Glutamatergic neuron (in vitro differentiated cells): ENCODE data around the gene PSORS1C1. TPM values are rescaled to one million over a fixed set of nuclear protein-coding genes. Genes with fewer than 3 reads are reported as not detected.
A peak's percentile ranks its signal among the peaks of the same experiment; 100 is the strongest.
"Not testable (repeated sequence)": the region's sequence is repeated elsewhere in the genome, so short reads cannot be mapped to it uniquely, and the experiment has no call there.

ENCODE experiments used
- DNase-seq: peaks from one replicate; pipeline ENCODE4 v3.0.0; 2022
- H3K27ac Mint-ChIP-seq: one replicate; pipeline ENCODE4 v1.8.0; 2020; ENCODE audit warnings: mild to moderate bottlenecking, mixed read lengths, inconsistent platforms; ENCODE audit not compliant: unreplicated experiment
- H3K27me3 Mint-ChIP-seq: one replicate; pipeline ENCODE4 v1.8.0; 2020; ENCODE audit warnings: mild to moderate bottlenecking, moderate library complexity, mixed read lengths, inconsistent platforms; ENCODE audit not compliant: unreplicated experiment
- H3K36me3 Mint-ChIP-seq: one replicate; pipeline ENCODE4 v1.8.0; 2020; ENCODE audit warnings: mild to moderate bottlenecking, mixed read lengths, inconsistent platforms; ENCODE audit not compliant: unreplicated experiment
- H3K4me1 Mint-ChIP-seq: one replicate; pipeline ENCODE4 v1.8.0; 2020; ENCODE audit warnings: mild to moderate bottlenecking, low read depth, mixed read lengths, inconsistent platforms; ENCODE audit not compliant: unreplicated experiment
- H3K4me3 Mint-ChIP-seq: one replicate; pipeline ENCODE4 v1.8.0; 2020; ENCODE audit warnings: mild to moderate bottlenecking, mixed read lengths, inconsistent platforms; ENCODE audit not compliant: unreplicated experiment
- H3K9me3 Mint-ChIP-seq: one replicate; pipeline ENCODE4 v1.8.0; 2020; ENCODE audit warnings: mild to moderate bottlenecking, moderate library complexity, mixed read lengths, inconsistent platforms; ENCODE audit not compliant: unreplicated experiment
- total RNA-seq: library from RNA; stranded (reverse); fragmentation: NEBNext Ultra II Directional; extraction: Animal tissue kit (Norgen Biotek cat#: 25700); gene quantifications from one replicate; pipeline ENCODE4 v1.2.1, GENCODE V29; 2021; ENCODE audit not compliant: unreplicated experiment
- TF ChIP-seq, protein P1 (sequence below): fragments of 200-600 bp; sonication (generic); IDR thresholded peaks from one replicate; pipeline ENCODE4 v1.5.0; 2021; ENCODE audit not compliant: partially characterized antibody, unreplicated experiment

The PSORS1C1 gene
- total RNA-seq, 1 donor from 2014 or later: not detected

DNA sequence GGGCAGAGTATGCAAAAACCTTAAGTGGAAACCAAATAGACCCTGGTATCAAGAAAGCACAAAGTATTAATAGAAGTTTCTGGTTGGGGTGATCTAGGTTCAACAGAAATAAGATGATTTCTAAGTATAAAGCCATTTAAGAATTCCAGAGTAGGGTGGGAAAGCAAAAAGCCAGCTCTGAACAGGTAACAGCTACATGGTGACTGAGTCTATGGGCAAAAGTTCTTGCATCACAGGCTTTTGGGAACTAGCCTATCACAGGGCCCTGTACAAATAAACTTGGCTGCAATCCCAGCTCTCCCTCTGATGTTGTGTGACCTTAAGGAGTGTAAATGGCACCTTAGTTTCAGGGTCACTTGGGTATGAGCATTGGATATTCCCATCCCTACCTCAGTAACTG lies 49.3 kb downstream of the PSORS1C1 start:
- peaks cover 14% of the 10 kb centered on the region for H3K4me1 Mint-ChIP-seq
- no peak overlapping the region for H3K4me3 Mint-ChIP-seq
- no peaks in the 10 kb centered on the region for H3K27me3 Mint-ChIP-seq
- H3K9me3 Mint-ChIP-seq: peaks cover 4% of the 10 kb centered on the region
- DNase-seq: no peak
- no peaks in the 10 kb centered on the region for H3K36me3 Mint-ChIP-seq
- TF ChIP-seq, protein P1, sequence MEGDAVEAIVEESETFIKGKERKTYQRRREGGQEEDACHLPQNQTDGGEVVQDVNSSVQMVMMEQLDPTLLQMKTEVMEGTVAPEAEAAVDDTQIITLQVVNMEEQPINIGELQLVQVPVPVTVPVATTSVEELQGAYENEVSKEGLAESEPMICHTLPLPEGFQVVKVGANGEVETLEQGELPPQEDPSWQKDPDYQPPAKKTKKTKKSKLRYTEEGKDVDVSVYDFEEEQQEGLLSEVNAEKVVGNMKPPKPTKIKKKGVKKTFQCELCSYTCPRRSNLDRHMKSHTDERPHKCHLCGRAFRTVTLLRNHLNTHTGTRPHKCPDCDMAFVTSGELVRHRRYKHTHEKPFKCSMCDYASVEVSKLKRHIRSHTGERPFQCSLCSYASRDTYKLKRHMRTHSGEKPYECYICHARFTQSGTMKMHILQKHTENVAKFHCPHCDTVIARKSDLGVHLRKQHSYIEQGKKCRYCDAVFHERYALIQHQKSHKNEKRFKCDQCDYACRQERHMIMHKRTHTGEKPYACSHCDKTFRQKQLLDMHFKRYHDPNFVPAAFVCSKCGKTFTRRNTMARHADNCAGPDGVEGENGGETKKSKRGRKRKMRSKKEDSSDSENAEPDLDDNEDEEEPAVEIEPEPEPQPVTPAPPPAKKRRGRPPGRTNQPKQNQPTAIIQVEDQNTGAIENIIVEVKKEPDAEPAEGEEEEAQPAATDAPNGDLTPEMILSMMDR: no peak
- no peak overlapping the region for H3K27ac Mint-ChIP-seq

DNA sequence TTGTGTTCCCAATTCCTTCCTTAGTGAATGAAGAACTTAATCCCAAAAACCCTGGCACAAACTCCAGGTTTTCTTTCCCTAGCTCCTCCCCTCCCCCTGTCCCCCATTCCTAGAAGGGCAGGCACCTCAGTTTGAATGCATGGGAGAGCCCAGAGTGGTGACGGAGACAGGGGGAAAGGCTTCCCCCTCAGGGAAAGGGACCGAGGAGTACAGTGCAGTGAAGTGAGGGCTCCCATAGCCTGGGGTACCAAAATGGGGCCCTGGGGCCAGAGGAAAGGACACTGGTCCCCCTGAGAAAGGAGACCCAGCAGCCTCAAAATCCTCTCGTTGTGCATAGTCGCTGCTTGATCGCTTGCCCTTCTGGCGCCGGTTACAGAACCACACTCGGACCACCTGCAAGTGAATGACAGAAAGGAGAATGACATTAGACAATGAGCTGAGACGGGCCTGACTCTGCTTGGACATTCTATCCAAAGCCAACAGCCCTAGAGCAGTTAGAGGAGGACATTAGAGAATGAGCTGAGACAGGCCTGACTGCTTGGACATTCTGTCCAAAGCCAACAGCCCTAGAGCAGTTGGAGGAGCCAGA lies 50.0 kb downstream of the PSORS1C1 start:
- Mint-ChIP-seq H3K27ac (peak overlapping the region; percentile 44), H3K4me1 (peaks cover 13% of the 10 kb centered on the region), H3K4me3 (peak overlapping the region; percentile 15)
- H3K9me3 Mint-ChIP-seq, H3K27me3 Mint-ChIP-seq, H3K36me3 Mint-ChIP-seq, DNase-seq: not testable (repeated sequence)

DNA sequence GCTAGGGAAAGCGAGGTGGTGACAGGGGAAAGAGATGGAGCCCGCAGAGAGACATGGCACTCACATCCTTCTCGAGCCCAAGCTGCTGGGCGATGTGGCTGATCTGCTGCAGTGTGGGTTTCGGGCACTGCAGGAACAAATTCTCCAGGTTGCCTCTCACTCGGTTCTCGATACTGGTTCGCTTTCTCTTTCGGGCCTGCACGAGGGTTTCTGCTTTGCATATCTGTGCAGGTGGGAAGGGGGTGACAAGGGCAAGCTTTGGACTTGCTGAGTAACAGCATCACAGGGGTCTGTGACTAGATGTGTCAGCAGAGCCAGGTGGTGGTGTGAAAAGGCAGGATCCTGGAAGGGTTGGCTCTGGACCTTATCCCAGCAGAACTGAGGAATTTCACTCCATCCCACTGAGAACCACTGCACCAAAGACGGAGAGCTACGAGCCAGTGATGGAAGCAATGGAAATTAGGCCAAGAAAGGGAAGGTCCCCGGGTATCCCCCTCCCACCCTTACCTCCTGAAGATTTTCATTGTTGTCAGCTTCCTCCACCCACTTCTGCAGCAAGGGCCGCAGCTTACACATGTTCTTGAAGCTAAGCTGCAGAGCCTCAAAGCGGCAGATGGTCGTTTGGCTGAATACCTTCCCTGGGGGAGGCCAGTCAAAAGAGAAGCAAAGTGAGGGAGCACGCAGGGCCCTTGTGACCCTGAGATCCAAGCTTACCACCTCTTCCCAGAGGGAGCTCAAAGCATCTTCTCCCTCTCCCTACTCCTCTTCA lies 50.6 kb downstream of the PSORS1C1 start:
- Mint-ChIP-seq H3K4me1 (peaks cover 13% of the 10 kb centered on the region), H3K4me3 (peak overlapping the region; percentile 54), H3K27ac (peak overlapping the region; percentile 13)
- not testable (repeated sequence) for DNase-seq, H3K9me3 Mint-ChIP-seq, H3K27me3 Mint-ChIP-seq, H3K36me3 Mint-ChIP-seq

DNA sequence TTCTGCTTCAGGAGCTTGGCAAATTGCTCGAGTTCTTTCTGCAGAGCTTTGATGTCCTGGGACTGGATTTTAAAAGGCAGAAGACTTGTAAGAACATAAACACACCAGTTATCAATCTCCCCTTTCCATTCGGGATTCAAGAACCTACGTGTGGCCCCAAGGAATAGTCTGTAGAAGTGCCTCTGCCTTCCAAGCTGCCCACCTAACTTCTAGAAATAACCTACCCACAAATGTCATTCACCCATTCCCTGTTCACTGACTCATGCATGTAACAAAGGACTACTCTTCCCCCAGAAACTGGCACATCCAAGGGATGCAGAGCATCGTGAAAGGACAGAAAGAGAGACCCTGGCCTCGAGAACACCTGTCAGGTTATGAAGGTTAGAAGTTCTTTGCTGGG lies 51.4 kb downstream of the PSORS1C1 start:
- TF ChIP-seq, protein P1: no peak
- Mint-ChIP-seq H3K9me3 (peaks cover 5% of the 10 kb centered on the region), H3K36me3 (peaks cover 4% of the 10 kb centered on the region), H3K27me3 (peaks cover 3% of the 10 kb centered on the region), H3K4me3 (peak overlapping the region; percentile 24), H3K4me1 (peaks cover 13% of the 10 kb centered on the region), H3K27ac (no peak overlapping the region)
- DNase-seq: no peak

DNA sequence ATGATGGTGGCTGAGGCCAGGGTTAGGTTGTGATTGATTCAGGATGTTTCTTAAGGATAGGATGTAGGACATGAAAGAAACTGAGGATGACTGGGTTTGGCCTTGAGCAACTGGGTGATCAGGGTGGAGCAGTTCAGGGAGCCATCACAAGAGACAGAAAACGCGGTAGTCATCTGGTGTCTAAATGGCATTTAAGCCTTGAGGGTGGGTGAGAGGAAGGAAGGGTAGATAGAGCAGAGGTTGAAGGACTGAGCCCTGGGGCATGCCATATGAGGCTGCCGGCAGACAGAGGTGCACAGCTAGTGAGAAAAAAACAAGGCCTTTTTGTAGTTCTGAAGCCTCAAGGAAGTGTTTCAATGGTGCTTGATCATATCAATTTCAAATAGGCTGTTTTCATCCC lies 54.0 kb downstream of the PSORS1C1 start:
- Mint-ChIP-seq H3K4me3 (peak overlapping the region; percentile 40), H3K36me3 (peaks cover 4% of the 10 kb centered on the region), H3K9me3 (peaks cover 10% of the 10 kb centered on the region), H3K27me3 (peaks cover 11% of the 10 kb centered on the region), H3K27ac (no peak overlapping the region), H3K4me1 (peaks cover 23% of the 10 kb centered on the region)
- TF ChIP-seq, protein P1: no peak
- no peak for DNase-seq

DNA sequence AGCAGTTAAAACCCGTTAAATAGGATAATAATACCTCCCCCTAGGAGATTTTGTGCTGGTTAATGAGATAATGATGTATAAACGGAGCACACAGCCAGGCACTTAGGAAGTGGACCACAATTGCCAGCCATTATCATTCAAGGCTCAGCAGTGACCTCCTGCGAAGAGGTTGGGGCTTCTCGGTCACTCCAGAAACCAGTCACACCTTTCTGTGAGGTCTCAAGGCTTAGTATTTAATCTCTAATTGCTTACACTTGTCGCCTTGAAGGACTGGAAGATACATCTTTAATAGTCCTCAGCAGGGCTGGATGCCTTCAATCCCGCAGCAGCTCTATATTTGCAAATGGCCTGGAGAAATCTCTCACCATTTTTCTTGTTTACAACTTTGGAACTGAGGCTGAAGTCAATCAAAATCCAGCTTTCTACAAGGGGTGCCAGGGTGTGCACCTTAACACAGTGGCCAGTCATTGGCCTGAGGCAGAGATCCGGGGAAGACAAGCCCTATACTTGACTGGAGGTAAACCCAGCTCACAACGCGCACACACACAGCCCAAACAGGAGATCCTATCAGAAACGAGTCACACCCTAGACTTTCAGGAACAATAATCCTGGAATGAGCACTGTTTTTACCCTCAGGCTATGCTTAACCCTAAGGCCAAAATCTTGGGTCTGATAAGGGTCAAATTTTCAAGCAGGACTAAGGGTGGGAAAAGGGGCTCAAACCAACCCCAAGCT lies 54.7 kb downstream of the PSORS1C1 start:
- H3K4me1 Mint-ChIP-seq: peaks cover 23% of the 10 kb centered on the region
- H3K27me3 Mint-ChIP-seq: peaks cover 11% of the 10 kb centered on the region
- TF ChIP-seq, protein P1: no peak
- H3K4me3 Mint-ChIP-seq: no peak overlapping the region
- DNase-seq: no peak
- no peak overlapping the region for H3K27ac Mint-ChIP-seq
- peaks cover 10% of the 10 kb centered on the region for H3K9me3 Mint-ChIP-seq
- peaks cover 4% of the 10 kb centered on the region for H3K36me3 Mint-ChIP-seq

DNA sequence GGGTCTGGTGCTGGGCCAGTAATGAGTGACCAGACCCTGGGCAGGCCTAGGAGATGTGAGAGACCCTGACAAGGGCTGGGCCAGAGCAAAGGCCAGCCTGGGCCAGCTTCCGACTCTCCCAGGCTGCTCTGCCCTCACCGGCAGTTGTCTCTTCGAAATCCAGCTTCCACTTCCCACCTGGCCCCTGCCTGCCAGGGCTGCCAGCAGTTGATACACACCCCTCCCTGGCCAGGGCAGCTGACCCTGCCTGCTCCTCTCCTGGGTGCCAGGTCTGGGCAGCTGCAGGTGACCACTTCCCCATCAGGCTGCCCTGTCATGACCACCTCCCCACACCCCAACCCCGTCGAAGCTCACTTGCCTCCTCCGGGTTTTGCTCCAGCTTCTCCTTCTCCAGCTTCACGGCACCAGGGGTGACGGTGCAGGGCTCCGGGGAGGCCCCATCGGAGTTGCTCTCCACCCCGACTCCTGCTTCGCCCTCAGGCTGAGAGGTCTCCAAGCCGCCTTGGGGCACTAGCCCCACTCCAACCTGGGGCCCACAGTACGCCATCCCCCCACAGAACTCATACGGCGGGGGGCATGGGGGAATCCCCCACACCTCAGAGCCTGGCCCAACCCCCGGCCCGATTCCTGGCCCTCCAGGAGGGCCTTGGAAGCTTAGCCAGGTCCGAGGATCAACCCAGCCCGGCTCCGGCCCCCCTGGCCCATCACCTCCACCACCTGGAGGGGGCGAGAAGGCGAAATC lies 55.4 kb downstream of the PSORS1C1 start:
- H3K4me3 Mint-ChIP-seq: peak overlapping the region; percentile 63
- DNase-seq, H3K27ac Mint-ChIP-seq, H3K36me3 Mint-ChIP-seq: not testable (repeated sequence)
- H3K4me1 Mint-ChIP-seq: peaks cover 21% of the 10 kb centered on the region
- peaks cover 10% of the 10 kb centered on the region for H3K9me3 Mint-ChIP-seq
- peaks cover 11% of the 10 kb centered on the region for H3K27me3 Mint-ChIP-seq
